ENCODE data around the gene PHLDA2. TPM values are rescaled to one million over a fixed set of nuclear protein-coding genes. Genes with fewer than 3 reads are reported as not detected.
A peak's percentile ranks its signal among the peaks of the same experiment; 100 is the strongest.
"Not testable (repeated sequence)": the region's sequence is repeated elsewhere in the genome, so short reads cannot be mapped to it uniquely, and the experiment has no call there.

PHLDA2 gene
- total RNA-seq, 2 donors from 2014 or later = 3.4 to 12.3 TPM

DNA sequence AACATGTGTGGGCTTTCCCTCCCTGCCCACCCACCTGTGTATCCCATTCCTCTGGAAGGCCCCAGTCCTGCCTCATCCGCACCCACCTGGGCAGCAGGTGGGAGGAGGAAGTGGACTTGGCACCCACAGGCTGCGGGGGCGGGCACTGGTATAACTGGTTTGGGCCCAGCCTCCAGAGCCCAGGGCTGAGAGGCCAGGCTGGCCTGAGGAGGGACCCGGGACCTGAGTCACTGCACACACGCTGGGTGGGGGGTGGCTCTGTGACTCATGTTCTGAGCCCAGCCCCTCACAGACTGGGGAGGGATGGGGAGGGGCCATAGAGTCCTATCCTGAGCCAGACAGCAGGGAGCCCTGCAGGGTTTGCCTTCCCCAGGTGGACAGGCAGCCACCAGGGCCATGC is 16.7 kb downstream of the PHLDA2 start:
- Mint-ChIP-seq H3K4me3 (no peak overlapping the region), H3K4me1 (ENCODE audit: low read depth) (peaks cover 6% of the 10 kb centered on the region), H3K9me3 (no peaks in the 10 kb centered on the region), H3K27me3 (ENCODE audit: low read depth) (no peaks in the 10 kb centered on the region), H3K27ac (no peak overlapping the region), H3K36me3 (ENCODE audit: insufficient read depth in 2 of 2) (no peaks in the 10 kb centered on the region)
- ATAC-seq (replicated peaks in 1 of 2) (peak; percentile 56), DNase-seq (no peak)

DNA sequence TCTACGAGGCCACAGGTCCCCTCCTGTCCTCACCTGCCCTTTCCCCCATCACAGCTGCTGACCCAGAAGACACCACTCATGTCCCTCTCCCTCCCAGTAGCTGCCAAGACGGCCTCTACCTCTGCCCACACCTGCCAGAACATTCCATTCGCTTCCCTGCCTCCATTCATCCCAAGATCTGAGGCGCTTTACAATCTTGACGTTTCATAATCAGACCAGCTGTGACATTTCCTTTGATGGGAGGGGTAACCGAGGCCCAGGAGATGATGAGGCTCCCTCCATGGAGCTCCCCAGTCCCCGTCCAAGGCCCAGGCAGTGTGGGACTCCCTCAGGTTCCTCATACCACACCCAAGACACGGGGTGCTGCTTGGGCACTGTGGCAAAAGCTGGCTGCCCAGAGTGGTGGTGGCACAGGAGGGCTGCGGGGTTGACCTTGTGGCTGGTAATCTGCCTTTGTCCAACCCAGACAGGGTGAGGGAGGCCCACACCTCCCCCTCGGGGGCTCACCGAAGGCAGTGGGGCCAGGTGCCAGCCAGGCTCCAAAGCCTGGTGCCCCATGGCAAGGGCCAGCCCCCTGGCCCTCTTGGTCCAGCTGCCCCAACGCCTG is 17.3 kb downstream of the PHLDA2 start:
- DNase-seq = no peak
- Mint-ChIP-seq H3K4me1 (ENCODE audit: low read depth) (peaks cover 6% of the 10 kb centered on the region), H3K27me3 (ENCODE audit: low read depth) (no peaks in the 10 kb centered on the region), H3K27ac (no peak overlapping the region), H3K36me3 (ENCODE audit: insufficient read depth in 2 of 2) (no peaks in the 10 kb centered on the region), H3K9me3 (no peaks in the 10 kb centered on the region), H3K4me3 (no peak overlapping the region)
- ATAC-seq (replicated peaks in 1 of 2) = no peak

DNA sequence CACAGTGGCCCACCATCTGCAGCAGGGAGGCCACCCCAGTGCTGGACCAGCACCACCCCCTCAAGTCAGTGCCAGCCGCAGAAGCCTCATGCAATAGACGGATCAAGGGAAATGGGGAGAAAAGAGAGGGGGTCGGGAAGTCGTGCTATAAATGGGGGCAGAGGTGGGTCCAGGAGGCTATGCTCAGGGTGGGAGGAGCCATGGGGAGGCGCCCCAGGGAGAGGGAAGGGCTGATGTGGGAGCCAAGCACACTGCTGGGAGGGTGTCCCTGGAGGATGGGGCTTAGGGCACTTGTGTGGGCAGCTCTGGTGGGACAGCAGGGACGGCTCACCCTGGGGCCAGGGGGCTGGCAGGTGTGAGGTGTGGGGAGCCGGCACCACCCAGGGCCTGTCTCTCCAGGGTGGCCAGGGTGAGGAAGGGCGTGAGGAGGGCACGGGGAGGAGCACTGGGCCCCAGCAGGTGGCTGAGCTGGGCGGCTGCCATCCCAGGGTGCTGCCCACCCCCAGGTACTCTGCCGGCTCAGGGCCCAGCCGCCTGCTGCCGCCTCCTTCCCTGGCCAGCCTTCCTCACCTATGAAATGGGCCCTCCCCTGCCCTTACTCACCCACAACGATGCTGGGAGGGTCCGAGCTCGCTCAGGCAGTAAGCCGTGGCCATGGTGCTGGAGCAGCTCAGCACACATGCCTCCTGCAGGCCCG is 18.0 kb downstream of the PHLDA2 start:
- DNase-seq = no peak
- Mint-ChIP-seq H3K4me3 (no peak overlapping the region), H3K4me1 (ENCODE audit: low read depth) (peaks cover 6% of the 10 kb centered on the region), H3K27me3 (ENCODE audit: low read depth) (no peaks in the 10 kb centered on the region), H3K36me3 (ENCODE audit: insufficient read depth in 2 of 2) (no peaks in the 10 kb centered on the region), H3K27ac (no peak overlapping the region), H3K9me3 (no peaks in the 10 kb centered on the region)
- no peak for ATAC-seq (replicated peaks in 1 of 2)

DNA sequence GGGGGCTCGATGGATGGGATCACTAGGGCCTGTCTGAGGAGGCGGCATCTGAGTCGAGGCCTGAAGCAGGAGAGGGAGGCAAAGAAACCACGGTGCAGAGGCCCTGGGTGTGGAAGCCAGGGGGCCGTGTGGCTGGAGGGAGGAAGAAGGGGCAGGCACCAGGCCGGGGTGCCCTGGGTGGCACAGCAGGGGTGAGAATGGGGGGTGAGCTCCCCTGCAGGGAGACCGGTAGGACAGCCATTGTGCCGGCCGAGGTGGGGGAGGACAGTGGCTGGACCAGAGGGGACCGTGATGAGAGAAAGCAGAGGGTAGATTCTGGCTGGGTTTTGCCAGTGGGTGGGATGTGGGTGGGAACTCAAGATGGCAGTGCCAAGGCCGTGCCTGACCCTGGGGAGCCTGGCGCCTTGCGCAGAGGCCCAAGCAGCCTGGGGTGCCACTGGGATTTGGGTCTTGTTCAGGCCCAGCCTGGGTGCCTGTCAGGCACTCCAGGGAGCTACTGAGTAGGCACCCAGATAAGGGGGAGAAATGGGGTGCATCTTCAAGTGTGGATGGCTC is 18.7 kb downstream of the PHLDA2 start:
- no peaks in the 10 kb centered on the region for H3K9me3 Mint-ChIP-seq
- H3K36me3 Mint-ChIP-seq (ENCODE audit: insufficient read depth in 2 of 2) = peaks cover 3 to 4% of the 10 kb centered on the region in 2 donors
- no peak overlapping the region for H3K27ac Mint-ChIP-seq
- H3K4me3 Mint-ChIP-seq = no peak overlapping the region
- H3K27me3 Mint-ChIP-seq (ENCODE audit: low read depth) = no peaks in the 10 kb centered on the region
- DNase-seq = no peak
- no peak for ATAC-seq (replicated peaks in 1 of 2)
- H3K4me1 Mint-ChIP-seq (ENCODE audit: low read depth) = peaks cover 6% of the 10 kb centered on the region

DNA sequence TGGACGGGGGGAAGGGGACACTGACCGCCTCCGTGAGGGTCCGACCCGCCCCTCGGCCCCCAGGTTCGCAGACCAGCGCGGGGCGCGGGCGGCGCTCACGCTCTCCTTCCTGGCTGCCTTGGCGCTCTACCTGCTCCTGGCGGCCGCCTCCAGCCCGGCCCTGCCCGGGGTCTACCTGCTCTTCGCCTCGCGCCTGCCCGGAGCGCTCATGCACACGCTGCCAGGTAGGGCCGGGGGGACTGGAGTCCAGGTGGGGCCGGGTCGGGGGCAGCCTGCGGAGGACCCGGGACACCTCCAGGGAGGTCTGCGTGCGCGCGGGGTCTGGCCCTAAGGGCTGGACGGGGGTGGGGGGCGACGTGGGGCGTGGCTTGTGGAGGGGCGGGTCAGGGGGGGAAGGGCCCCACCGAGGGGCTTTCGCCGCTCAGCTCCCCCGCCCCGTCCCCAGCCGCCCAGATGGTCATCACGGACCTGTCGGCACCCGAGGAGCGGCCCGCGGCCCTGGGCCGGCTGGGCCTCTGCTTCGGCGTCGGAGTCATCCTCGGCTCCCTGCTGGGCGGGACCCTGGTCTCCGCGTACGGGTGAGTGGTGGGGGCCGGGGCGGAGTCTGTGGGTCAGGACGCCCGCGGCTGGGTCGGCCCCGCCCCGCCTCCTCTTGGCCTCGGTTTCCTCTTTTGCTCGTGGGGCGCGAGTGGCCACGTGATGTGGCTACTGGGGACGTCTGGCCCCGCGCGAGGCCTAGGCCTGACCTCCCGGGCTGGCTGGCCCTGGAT is 19.9 kb downstream of the PHLDA2 start:
- ATAC-seq (replicated peaks in 1 of 2) = no peak
- H3K27me3 Mint-ChIP-seq (ENCODE audit: low read depth) = no peaks in the 10 kb centered on the region
- no peak for DNase-seq
- H3K27ac Mint-ChIP-seq = no peak overlapping the region
- H3K9me3 Mint-ChIP-seq = no peaks in the 10 kb centered on the region
- H3K36me3 Mint-ChIP-seq (ENCODE audit: insufficient read depth in 2 of 2) = peaks cover 7 to 8% of the 10 kb centered on the region in 2 donors
- no peak overlapping the region for H3K4me3 Mint-ChIP-seq
- peaks cover 6% of the 10 kb centered on the region for H3K4me1 Mint-ChIP-seq (ENCODE audit: low read depth)

DNA sequence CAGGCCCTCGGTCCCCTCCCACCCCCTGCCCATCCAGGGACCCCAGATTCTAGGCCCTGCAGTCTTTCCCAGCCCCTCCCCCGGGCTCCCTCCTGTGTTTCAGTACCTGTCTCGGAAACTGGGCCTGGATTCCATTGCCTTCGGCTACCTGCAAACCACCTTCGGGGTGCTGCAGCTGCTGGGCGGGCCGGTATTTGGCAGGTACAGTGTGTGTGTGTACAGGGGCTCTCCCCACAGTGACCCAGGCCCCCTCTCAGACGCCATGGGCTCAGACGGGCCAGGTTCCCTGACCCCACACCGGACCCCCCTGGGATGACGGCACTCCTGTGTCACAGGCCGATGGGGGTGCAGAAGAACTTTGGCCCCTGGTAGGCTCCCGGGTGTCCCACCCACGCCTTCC is 21.1 kb downstream of the PHLDA2 start:
- H3K4me3 Mint-ChIP-seq = no peak overlapping the region
- no peak overlapping the region for H3K27ac Mint-ChIP-seq
- H3K36me3 Mint-ChIP-seq (ENCODE audit: insufficient read depth in 2 of 2) = peaks cover 7 to 8% of the 10 kb centered on the region in 2 donors
- H3K9me3 Mint-ChIP-seq = no peaks in the 10 kb centered on the region
- H3K4me1 Mint-ChIP-seq (ENCODE audit: low read depth) = peaks cover 6% of the 10 kb centered on the region
- no peaks in the 10 kb centered on the region for H3K27me3 Mint-ChIP-seq (ENCODE audit: low read depth)
- DNase-seq (no peak), ATAC-seq (replicated peaks in 1 of 2) (no peak)

DNA sequence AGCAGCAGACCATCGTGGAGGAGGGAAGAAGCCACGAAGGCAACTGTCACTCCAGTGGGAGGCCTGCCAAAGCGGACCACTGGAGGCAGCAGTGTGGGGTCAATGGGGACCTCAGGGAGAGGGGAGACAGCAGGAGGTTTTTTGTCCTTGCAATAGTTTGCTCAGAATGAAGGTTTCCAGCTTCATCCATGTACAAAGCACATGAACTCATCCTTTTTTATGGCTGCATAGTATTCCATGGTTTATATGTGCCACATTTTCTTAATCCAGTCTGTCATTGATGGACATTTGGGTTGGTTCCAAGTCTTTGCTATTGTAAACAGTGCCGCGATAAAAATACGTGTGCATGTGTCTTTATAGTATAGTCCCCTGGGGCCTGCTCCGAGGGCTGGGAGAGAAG is 23.9 kb downstream of the PHLDA2 start:
- not testable (repeated sequence) for H3K36me3 Mint-ChIP-seq (ENCODE audit: insufficient read depth in 2 of 2); H3K4me3 Mint-ChIP-seq; H3K27me3 Mint-ChIP-seq (ENCODE audit: low read depth); ATAC-seq (replicated peaks in 1 of 2); H3K27ac Mint-ChIP-seq; H3K9me3 Mint-ChIP-seq; DNase-seq
- H3K4me1 Mint-ChIP-seq (ENCODE audit: low read depth) = peaks cover 17% of the 10 kb centered on the region

DNA sequence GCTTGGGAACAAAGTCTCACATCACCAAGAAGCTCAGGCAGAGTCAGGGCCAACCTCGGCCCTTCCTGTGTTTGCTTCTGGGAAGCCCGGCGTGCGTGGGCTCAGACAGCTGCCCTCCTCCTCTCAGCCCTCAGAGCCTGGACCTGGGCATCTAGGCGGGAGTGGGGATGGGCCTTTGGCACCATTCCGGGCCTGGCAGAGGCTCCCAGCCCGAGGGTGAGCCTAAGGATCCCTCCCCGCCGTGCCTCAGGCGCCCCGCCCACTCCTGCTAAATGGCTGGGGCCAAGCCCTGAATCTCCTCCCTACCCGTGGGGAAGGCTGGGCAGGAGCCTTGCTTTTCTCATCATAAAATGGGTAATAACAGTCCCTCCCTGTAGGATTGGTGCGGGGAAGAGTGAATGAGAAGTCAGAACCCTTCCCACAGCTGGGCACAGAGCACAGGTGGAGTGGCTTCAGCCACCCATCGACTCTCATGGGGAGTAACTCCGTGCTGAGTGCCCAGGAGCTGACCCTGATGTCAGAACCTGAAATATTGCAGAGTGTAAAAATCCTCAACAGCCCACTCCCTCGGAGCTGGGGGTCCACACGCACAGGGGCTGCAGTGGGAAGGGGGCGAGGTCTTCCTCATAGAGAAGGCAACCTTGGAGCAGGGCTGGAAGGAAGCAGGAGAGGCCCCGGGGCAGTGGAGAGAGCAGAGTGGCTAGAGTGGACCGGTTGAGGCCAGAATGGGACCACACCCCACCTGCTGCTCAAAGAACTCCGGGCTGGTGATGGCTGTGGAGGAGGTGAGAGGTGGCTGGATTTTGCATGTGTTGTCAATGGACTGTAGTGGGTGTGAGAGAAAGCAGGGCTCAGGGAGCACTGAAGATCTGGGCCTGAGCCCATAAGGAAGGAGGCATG is 24.8 kb downstream of the PHLDA2 start:
- no peak for DNase-seq
- Mint-ChIP-seq H3K36me3 (ENCODE audit: insufficient read depth in 2 of 2) (peaks cover 7 to 8% of the 10 kb centered on the region in 2 donors), H3K9me3 (no peaks in the 10 kb centered on the region), H3K27ac (peak overlapping the region; percentile 74), H3K4me1 (ENCODE audit: low read depth) (peaks cover 23% of the 10 kb centered on the region), H3K27me3 (ENCODE audit: low read depth) (no peaks in the 10 kb centered on the region), H3K4me3 (peak overlapping the region in 1 of 2 donors; percentile 60)
- no peak for ATAC-seq (replicated peaks in 1 of 2)

DNA sequence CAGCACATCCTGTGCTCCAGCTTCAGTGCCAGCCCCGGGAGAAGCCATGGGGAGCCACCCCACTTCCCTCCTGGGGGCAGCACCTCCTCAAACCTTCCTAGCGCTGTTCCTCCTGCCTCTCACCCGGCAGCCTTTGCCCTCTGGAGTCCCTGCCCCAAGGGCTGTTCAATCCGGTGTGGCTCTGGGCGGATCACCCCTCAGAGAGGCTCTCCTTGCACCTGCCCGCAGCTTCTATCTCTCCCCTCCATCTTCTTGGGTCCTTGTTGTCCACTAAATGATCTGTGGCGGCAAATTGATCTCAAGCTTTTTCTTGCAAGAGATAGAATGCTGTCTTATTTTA is 25.6 kb downstream of the PHLDA2 start:
- H3K4me3 Mint-ChIP-seq = peak overlapping the region; percentile 60 to 77
- peaks cover 7 to 8% of the 10 kb centered on the region in 2 donors for H3K36me3 Mint-ChIP-seq (ENCODE audit: insufficient read depth in 2 of 2)
- peaks cover 31% of the 10 kb centered on the region for H3K4me1 Mint-ChIP-seq (ENCODE audit: low read depth)
- no peaks in the 10 kb centered on the region for H3K9me3 Mint-ChIP-seq
- DNase-seq = no peak
- ATAC-seq (replicated peaks in 1 of 2) = no peak
- H3K27me3 Mint-ChIP-seq (ENCODE audit: low read depth) = no peaks in the 10 kb centered on the region
- H3K27ac Mint-ChIP-seq = peak overlapping the region; percentile 74

DNA sequence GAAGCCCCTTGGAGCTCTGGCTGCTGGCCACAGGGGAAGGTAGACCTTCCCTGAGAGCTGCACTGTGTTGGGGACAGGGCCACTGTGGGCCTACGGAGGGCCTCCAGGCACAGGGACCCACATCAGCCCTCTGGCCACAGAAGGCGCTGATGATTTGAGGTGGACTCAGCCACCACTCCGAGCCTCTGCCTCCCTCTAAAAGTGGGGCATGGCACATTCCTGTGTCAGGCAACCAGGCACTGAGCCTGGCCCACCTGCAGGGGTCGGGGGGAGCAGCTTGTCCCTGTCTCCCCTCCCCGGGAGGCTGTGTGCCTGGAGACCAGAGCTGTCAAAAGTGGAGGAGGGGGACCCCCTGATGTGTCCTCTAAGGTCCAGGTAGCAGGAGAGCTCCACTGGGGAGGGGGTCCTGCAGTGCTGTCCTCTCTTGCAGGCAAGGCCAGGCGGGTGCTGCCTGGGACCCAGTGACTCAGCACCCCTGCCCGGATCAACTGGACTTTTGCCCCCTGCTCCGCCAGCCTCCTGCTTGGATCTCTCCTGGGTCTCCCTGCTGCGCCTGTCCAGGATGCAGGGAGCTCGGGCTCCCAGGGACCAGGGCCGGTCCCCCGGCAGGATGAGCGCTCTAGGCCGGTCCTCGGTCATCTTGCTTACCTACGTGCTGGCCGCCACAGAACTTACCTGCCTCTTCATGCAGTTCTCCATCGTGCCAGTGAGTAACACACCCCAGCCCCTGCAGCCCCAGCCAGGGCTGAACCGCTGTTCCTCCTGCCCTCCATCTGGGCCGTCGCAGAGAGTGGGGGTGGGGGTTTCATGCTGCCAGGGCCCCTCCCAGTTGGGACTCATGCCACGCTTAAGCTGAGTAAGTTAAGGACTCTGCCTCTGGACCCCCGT is 26.2 kb downstream of the PHLDA2 start:
- DNase-seq = no peak
- Mint-ChIP-seq H3K4me1 (ENCODE audit: low read depth) (peaks cover 37% of the 10 kb centered on the region), H3K27me3 (ENCODE audit: low read depth) (no peaks in the 10 kb centered on the region), H3K36me3 (ENCODE audit: insufficient read depth in 2 of 2) (peaks cover 7 to 8% of the 10 kb centered on the region in 2 donors), H3K4me3 (peak overlapping the region; percentile 63 to 77), H3K27ac (no peak overlapping the region), H3K9me3 (no peaks in the 10 kb centered on the region)
- ATAC-seq (replicated peaks in 1 of 2) = no peak

DNA sequence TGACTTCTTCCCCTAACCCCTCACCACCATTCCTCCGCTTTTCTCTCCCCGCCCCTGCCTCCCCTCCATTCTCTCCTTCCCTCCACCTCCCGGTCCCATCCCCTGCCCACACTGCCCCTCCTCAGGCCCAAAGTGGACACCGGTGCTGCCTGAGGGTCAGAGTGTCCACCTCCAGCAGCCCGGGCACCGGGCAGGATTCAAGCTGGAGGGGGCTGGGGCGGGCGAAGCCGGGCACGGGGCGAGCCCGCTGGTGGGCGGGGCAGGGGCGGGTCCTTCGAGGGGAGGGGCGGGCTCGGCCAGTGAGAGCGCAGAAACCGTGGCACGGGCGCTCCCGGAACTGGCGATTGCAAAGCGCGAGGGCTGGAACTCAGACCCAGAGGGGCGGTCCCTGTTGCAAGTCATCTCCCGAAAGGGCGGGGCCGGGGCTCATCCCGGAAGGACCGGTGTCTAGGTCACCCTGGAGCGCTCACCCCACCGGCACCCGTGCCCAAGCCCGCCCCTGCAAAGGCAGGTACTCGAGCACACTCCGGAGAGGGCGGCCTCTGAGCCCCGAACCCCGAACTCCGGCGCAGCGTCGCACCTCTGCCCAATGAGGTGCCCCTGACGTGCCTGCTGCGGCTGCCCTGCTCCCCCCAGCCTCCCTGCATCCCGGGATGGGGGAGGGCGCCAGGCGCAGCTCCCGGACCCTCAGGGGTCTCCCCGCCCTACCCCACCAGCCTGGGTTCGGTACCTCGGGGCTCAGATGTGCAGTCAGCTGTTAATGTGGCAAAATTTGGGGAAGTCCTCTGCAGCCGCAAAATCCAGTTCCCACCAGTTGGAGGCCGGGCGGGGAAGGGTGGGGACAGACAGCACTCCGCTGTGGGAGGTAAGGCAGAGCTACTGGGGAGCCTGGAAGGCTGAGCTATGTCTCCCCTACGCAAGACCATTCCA is 27.1 kb downstream of the PHLDA2 start:
- peak; percentile 95 to 96 for ATAC-seq (replicated peaks in 1 of 2)
- Mint-ChIP-seq H3K4me3 (peak overlapping the region; percentile 63 to 77), H3K36me3 (ENCODE audit: insufficient read depth in 2 of 2) (peaks cover 7 to 8% of the 10 kb centered on the region in 2 donors), H3K9me3 (no peaks in the 10 kb centered on the region), H3K27me3 (ENCODE audit: low read depth) (no peaks in the 10 kb centered on the region), H3K4me1 (ENCODE audit: low read depth) (peaks cover 42% of the 10 kb centered on the region), H3K27ac (no peak overlapping the region)
- peak; percentile 97 to 98 for DNase-seq

Measured in activated T-cell treated with anti-CD3 and anti-CD28 coated beads, Interleukin-2, amount 50 U/mL, for 72 hours (primary cell).